SK-N-SH treated with all-trans-retinoic acid at 6 μM for 48 hours (cell line): ENCODE measurements around the gene SUSD6.

ENCODE experiments used
- ATAC-seq: fragments of 200-7000 bp; cut with Tn5 transposase; 3 replicates; pipeline ENCODE4 v1.9.1; 2020; ENCODE audit warnings: mild to moderate bottlenecking, moderate library complexity
- ARNTL ChIP-seq: fragments of 450-650 bp; formaldehyde crosslinking; IDR thresholded peaks from 2 replicates; pipeline ENCODE4 v1.5.0; 2020; ENCODE audit warnings: low read depth, mild to moderate bottlenecking, moderate library complexity, borderline replicate concordance
- BACH2 ChIP-seq: fragments of 250-450 bp; sonication (Bioruptor Pico); IDR thresholded peaks from 2 replicates; pipeline ENCODE4 v1.9.0; 2021; ENCODE audit warnings: mild to moderate bottlenecking, borderline replicate concordance
- CSDC2 ChIP-seq: fragments of 250-450 bp; sonication (Bioruptor Pico); IDR thresholded peaks from 2 replicates; pipeline ENCODE4 v1.5.0; 2020; ENCODE audit warnings: mild to moderate bottlenecking, moderate library complexity
- CSRNP3 ChIP-seq: fragments of 250-450 bp; sonication (Bioruptor Pico); IDR thresholded peaks from 2 replicates; pipeline ENCODE4 v1.5.1; 2021; ENCODE audit warnings: mild to moderate bottlenecking, moderate library complexity
- ESRRG ChIP-seq: fragments of 250-450 bp; sonication (Bioruptor Pico); IDR thresholded peaks from 2 replicates; pipeline ENCODE4 v1.6.1; 2021; ENCODE audit warnings: mild to moderate bottlenecking
- GLIS3 ChIP-seq: fragments of 250-450 bp; sonication (Bioruptor Pico); IDR thresholded peaks from 2 replicates; pipeline ENCODE4 v1.5.0; 2020; ENCODE audit warnings: mild to moderate bottlenecking, moderate library complexity
- ISL1 ChIP-seq: fragments of 250-450 bp; sonication (Bioruptor Pico); IDR thresholded peaks from 2 replicates; pipeline ENCODE4 v2.1.2; 2022; ENCODE audit warnings: mild to moderate bottlenecking, moderate library complexity
- OSR1 ChIP-seq: fragments of 250-450 bp; sonication (Bioruptor Pico); IDR thresholded peaks from 2 replicates; pipeline ENCODE4 v1.8.0; 2022; ENCODE audit warnings: moderate library complexity, mild to moderate bottlenecking, inconsistent platforms
- PATZ1 ChIP-seq: fragments of 250-450 bp; sonication (Bioruptor Pico); IDR thresholded peaks from 2 replicates; pipeline ENCODE4 v1.8.0; 2020; ENCODE audit warnings: mild to moderate bottlenecking, moderate library complexity, borderline replicate concordance
- PPARA ChIP-seq: fragments of 250-450 bp; sonication (Bioruptor Pico); IDR thresholded peaks from 2 replicates; pipeline ENCODE4 v1.5.0; 2020; ENCODE audit warnings: mild to moderate bottlenecking, borderline replicate concordance
- RARB ChIP-seq: fragments of 250-450 bp; sonication (Bioruptor Pico); IDR thresholded peaks from 2 replicates; pipeline ENCODE4 v1.8.0; 2021; ENCODE audit warnings: mild to moderate bottlenecking, moderate library complexity
- SNAI2 ChIP-seq: fragments of 250-450 bp; sonication (Bioruptor Pico); IDR thresholded peaks from 2 replicates; pipeline ENCODE4 v1.5.0; 2020; ENCODE audit warnings: mild to moderate bottlenecking, moderate library complexity
- TOX ChIP-seq: fragments of 250-450 bp; sonication (Bioruptor Pico); IDR thresholded peaks from 2 replicates; pipeline ENCODE4 v1.8.0; 2021; ENCODE audit warnings: mild to moderate bottlenecking, moderate library complexity, borderline replicate concordance
- ZFP3 ChIP-seq: fragments of 250-450 bp; sonication (Bioruptor Pico); IDR thresholded peaks from 2 replicates; pipeline ENCODE4 v1.5.0; 2020; ENCODE audit warnings: mild to moderate bottlenecking, moderate library complexity
- ZFP30 ChIP-seq: fragments of 450-650 bp; formaldehyde crosslinking; IDR thresholded peaks from 2 replicates; pipeline ENCODE4 v1.5.0; 2022; ENCODE audit warnings: mild to moderate bottlenecking, moderate library complexity
- ZNF565 ChIP-seq: fragments of 450-650 bp; formaldehyde crosslinking; conservative IDR thresholded peaks from 2 replicates; pipeline ENCODE4 v1.5.0; 2020; ENCODE audit warnings: low read depth, mild to moderate bottlenecking, moderate library complexity
- ZNF8 ChIP-seq: fragments of 450-650 bp; formaldehyde crosslinking; IDR thresholded peaks from 2 replicates; pipeline ENCODE4 v1.5.0; 2020; ENCODE audit warnings: mild to moderate bottlenecking, moderate library complexity

Gene SUSD6

GRCh38 chr14:69750495-69750894, 139.1 kb downstream of the SUSD6 start (continued):
- TF ChIP-seq PATZ1, result no peak
- no peak for TF ChIP-seq ISL1 (CRISPR knock-in tag)
- no peak for TF ChIP-seq ZNF8

- no peak for ATAC-seq
Observed at GRCh38 chr14:69752773-69753172, 141.4 kb downstream of the SUSD6 start.

GRCh38 chr14:69753860-69754259, 142.5 kb downstream of the SUSD6 start:
- ATAC-seq, result no peak; the same call in 2 of the 3 replicates
- TF ChIP-seq BACH2 (no peak), TOX (no peak), PPARA (no peak), ISL1 (CRISPR knock-in tag) (no peak)

More at GRCh38 chr14:69752773-69753172, 141.4 kb downstream of the SUSD6 start:
- TF ChIP-seq SNAI2 (CRISPR knock-in tag) (no peak), ZFP3 (CRISPR knock-in tag) (no peak), GLIS3 (CRISPR knock-in tag) (no peak), ESRRG (CRISPR knock-in tag) (no peak), ZFP30 (CRISPR knock-in tag) (no peak), TOX (no peak), ISL1 (CRISPR knock-in tag) (no peak), RARB (CRISPR knock-in tag) (no peak), BACH2 (no peak), CSDC2 (CRISPR knock-in tag) (no peak), OSR1 (CRISPR knock-in tag) (no peak)

GRCh38 chr14:69754487-69754886, 143.1 kb downstream of the SUSD6 start:
- TF ChIP-seq ARNTL (CRISPR knock-in tag) (no peak), BACH2 (no peak), CSRNP3 (no peak), ZNF565 (CRISPR knock-in tag) (no peak)
- TF ChIP-seq, all 23 proteins: peak for 0

GRCh38 chr14:69755296-69755695, 143.9 kb downstream of the SUSD6 start:
- no peak for TF ChIP-seq BACH2
- no peak for TF ChIP-seq TOX
- no peak for TF ChIP-seq OSR1 (CRISPR knock-in tag)
- no peak for TF ChIP-seq PATZ1
- ATAC-seq, result no peak

More at GRCh38 chr14:69754487-69754886, 143.1 kb downstream of the SUSD6 start:
- no peak for ATAC-seq

- no peak for TF ChIP-seq ARNTL (CRISPR knock-in tag)
- ATAC-seq, result no peak
Observed at GRCh38 chr14:69755784-69756183, 144.4 kb downstream of the SUSD6 start.

- ATAC-seq, result no peak
- TF ChIP-seq CSRNP3 (no peak), ESRRG (CRISPR knock-in tag) (no peak)
Observed at GRCh38 chr14:69756298-69756697, 144.9 kb downstream of the SUSD6 start.
